Keratinocyte (primary cell): ENCODE measurements around the gene TUBGCP3.

Experiments
- EZH2 ChIP-seq: IDR thresholded peaks from one replicate; pipeline ENCODE4 v1.6.1; 2012; ENCODE audit warnings: inconsistent platforms, mild to moderate bottlenecking, low read length, moderate library complexity
- TF ChIP-seq, protein P1 (sequence below), 3 experiments: IDR thresholded peaks in 1 of 3; conservative IDR thresholded peaks in 1 of 3; optimal IDR thresholded peaks in 1 of 3; 2 replicates in 2 of 3; 3 replicates in 1 of 3; pipeline versions ENCODE3 to v1.5.1; 2011; ENCODE audit warnings: low read length in 3 of 3, mild to moderate bottlenecking in 3 of 3, moderate library complexity in 2 of 3, control low read depth in 1 of 3, inconsistent platforms in 1 of 3; ENCODE audit not compliant: insufficient read depth in 2 of 3; ENCODE audit errors: extremely low read depth in 1 of 3

DNA sequence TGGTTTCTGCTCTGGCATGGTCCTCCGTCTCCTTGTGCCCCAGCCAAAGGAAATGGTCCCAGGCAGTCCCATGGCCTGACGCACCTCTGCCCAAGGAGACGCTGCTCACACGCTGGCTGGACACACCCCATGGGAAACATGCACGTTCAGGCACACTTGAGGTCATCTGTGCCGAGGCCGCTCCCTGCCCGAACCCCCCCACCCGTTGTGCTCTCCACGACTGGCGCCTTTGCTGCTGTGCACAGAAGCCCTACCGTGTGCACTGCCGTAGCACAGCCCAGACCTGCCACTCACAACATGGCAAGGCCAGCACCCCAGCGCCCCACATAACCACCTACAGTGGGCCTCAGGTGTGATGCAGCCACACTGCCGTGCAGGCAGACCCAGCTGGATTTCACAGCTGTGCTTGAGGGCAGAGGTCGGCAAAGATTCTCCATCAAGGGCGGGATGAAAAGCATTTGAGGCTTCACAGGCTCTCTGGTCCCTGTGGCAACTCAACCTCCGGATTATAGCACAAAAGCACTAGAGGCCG, 146.1 kb downstream of the TUBGCP3 start:
- TF ChIP-seq, protein P1, sequence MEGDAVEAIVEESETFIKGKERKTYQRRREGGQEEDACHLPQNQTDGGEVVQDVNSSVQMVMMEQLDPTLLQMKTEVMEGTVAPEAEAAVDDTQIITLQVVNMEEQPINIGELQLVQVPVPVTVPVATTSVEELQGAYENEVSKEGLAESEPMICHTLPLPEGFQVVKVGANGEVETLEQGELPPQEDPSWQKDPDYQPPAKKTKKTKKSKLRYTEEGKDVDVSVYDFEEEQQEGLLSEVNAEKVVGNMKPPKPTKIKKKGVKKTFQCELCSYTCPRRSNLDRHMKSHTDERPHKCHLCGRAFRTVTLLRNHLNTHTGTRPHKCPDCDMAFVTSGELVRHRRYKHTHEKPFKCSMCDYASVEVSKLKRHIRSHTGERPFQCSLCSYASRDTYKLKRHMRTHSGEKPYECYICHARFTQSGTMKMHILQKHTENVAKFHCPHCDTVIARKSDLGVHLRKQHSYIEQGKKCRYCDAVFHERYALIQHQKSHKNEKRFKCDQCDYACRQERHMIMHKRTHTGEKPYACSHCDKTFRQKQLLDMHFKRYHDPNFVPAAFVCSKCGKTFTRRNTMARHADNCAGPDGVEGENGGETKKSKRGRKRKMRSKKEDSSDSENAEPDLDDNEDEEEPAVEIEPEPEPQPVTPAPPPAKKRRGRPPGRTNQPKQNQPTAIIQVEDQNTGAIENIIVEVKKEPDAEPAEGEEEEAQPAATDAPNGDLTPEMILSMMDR (optimal IDR thresholded peaks at IDR 0.05 in 1 of 3, IDR thresholded peaks at IDR 0.05 in 1 of 3, conservative IDR thresholded peaks at IDR 0.05 in 1 of 3; ENCODE audit: extremely low read depth in 1 of 3, insufficient read depth in 2 of 3, low read length in 3 of 3), result no peak
- no peak for TF ChIP-seq EZH2
